ENCODE data around the gene IGF2BP2. TPM values are rescaled to one million over a fixed set of nuclear protein-coding genes. Genes with fewer than 3 reads are reported as not detected.
"Not testable (repeated sequence)": the region's sequence is repeated elsewhere in the genome, so short reads cannot be mapped to it uniquely, and the experiment has no call there.

The IGF2BP2 gene
- total RNA-seq, 4 donors from 2014 or later = 5.4 to 7.9 (median 6.2) TPM

GRCh38 chr3:185843126-185843525 is 18.3 kb upstream of the IGF2BP2 start:
- Histone ChIP-seq H3K4me3 (no peak overlapping the region), H3K4me1 (no peaks in the 10 kb centered on the region), H3K9me3 (no peaks in the 10 kb centered on the region), H3K36me3 (no peaks in the 10 kb centered on the region), H3K27ac (replicated peaks in 1 of 4) (no peak overlapping the region), H3K27me3 (peaks cover 0 to 7% (median 0%) of the 10 kb centered on the region in 4 donors)
- no peak for DNase-seq (ENCODE audit: extremely low spot score)
- intact Hi-C loops (cut with DNase I) = no loop called here
- no peak for TF ChIP-seq POLR2AphosphoS5 (IDR thresholded peaks at IDR 0.05)
- TF ChIP-seq EP300 (IDR thresholded peaks at IDR 0.05) = no peak
- TF ChIP-seq CTCF (IDR thresholded peaks at IDR 0.05) = no peak
- TF ChIP-seq POLR2A (IDR thresholded peaks at IDR 0.05; ENCODE audit: low read depth) = no peak
- WGBS = 89% methylated on average over 3 of the region's 3 CpGs

- Histone ChIP-seq H3K4me3 (no peak overlapping the region), H3K27ac (replicated peaks in 1 of 4) (no peak overlapping the region), H3K27me3 (peaks cover 0 to 5% (median 0%) of the 10 kb centered on the region in 4 donors), H3K9me3 (no peaks in the 10 kb centered on the region), H3K4me1 (no peaks in the 10 kb centered on the region), H3K36me3 (no peaks in the 10 kb centered on the region)
- 89% methylated on average over 4 of the region's 4 CpGs for WGBS
- no peak for DNase-seq (ENCODE audit: extremely low spot score)
- TF ChIP-seq POLR2AphosphoS5 (IDR thresholded peaks at IDR 0.05) = no peak
- no peak for TF ChIP-seq POLR2A (IDR thresholded peaks at IDR 0.05; ENCODE audit: low read depth)
- TF ChIP-seq CTCF (IDR thresholded peaks at IDR 0.05) = no peak
- no peak for TF ChIP-seq EP300 (IDR thresholded peaks at IDR 0.05)
- intact Hi-C loops (cut with DNase I) = no loop called here
Measured at GRCh38 chr3:185842241-185842640, 17.4 kb upstream of the IGF2BP2 start.

- WGBS = 83% methylated on average over 4 of the region's 4 CpGs
- H3K27ac ChIP-seq (replicated peaks in 1 of 4); H3K36me3 ChIP-seq; H3K4me1 ChIP-seq; intact Hi-C loops (cut with DNase I); H3K9me3 ChIP-seq; H3K4me3 ChIP-seq; DNase-seq (ENCODE audit: extremely low spot score): not testable (repeated sequence)
- H3K27me3 ChIP-seq = peaks cover 0 to 14% (median 0%) of the 10 kb centered on the region in 4 donors
Measured at GRCh38 chr3:185838417-185838989, 13.7 kb upstream of the IGF2BP2 start.

- intact Hi-C loops (cut with DNase I) = no loop called here
- DNase-seq (ENCODE audit: extremely low spot score) = no peak
- Histone ChIP-seq H3K36me3 (no peaks in the 10 kb centered on the region), H3K27me3 (peaks cover 0 to 14% (median 0%) of the 10 kb centered on the region in 4 donors), H3K27ac (replicated peaks in 1 of 4) (no peak overlapping the region), H3K4me1 (no peaks in the 10 kb centered on the region), H3K4me3 (no peak overlapping the region), H3K9me3 (no peaks in the 10 kb centered on the region)
- no peak for TF ChIP-seq CTCF (IDR thresholded peaks at IDR 0.05)
- TF ChIP-seq POLR2AphosphoS5 (IDR thresholded peaks at IDR 0.05) = no peak
- TF ChIP-seq EP300 (IDR thresholded peaks at IDR 0.05) = no peak
- no peak for TF ChIP-seq POLR2A (IDR thresholded peaks at IDR 0.05; ENCODE audit: low read depth)
- WGBS = 64% methylated on average over 3 of the region's 3 CpGs
Measured at GRCh38 chr3:185837414-185837813, 12.6 kb upstream of the IGF2BP2 start.

GRCh38 chr3:185831990-185832389 is 7.1 kb upstream of the IGF2BP2 start:
- H3K9me3 ChIP-seq = no peaks in the 10 kb centered on the region
- no peak for TF ChIP-seq EP300 (IDR thresholded peaks at IDR 0.05)
- TF ChIP-seq CTCF (IDR thresholded peaks at IDR 0.05) = no peak
- no peak for TF ChIP-seq POLR2A (IDR thresholded peaks at IDR 0.05; ENCODE audit: low read depth)
- H3K4me1 ChIP-seq = no peaks in the 10 kb centered on the region
- DNase-seq (ENCODE audit: extremely low spot score) = no peak
- no peak overlapping the region for H3K27ac ChIP-seq (replicated peaks in 1 of 4)
- peaks cover 0 to 27% (median 2%) of the 10 kb centered on the region in 4 donors for H3K27me3 ChIP-seq
- no peaks in the 10 kb centered on the region for H3K36me3 ChIP-seq
- H3K4me3 ChIP-seq = no peak overlapping the region
- intact Hi-C loops (cut with DNase I) = no loop called here
